Ishikawa (cell line): ENCODE results near the gene NGF.

Experiments used
- CREB1 ChIP-seq: IDR thresholded peaks from 2 replicates; pipeline ENCODE4 v1.6.1; 2012; ENCODE audit warnings: low read depth
- EGR1 ChIP-seq: IDR thresholded peaks from 2 replicates; pipeline ENCODE4 v1.6.1; 2012
- EP300 ChIP-seq: IDR thresholded peaks from 2 replicates; pipeline ENCODE4 v1.6.1; 2012; ENCODE audit warnings: borderline replicate concordance
- MAX ChIP-seq: IDR thresholded peaks from 2 replicates; pipeline ENCODE4 v1.6.1; 2012
- NFIC ChIP-seq: IDR thresholded peaks from 2 replicates; pipeline ENCODE4 v1.6.1; 2012
- REST ChIP-seq: IDR thresholded peaks from 2 replicates; pipeline ENCODE4 v1.6.1; 2012; ENCODE audit warnings: low read depth, mild to moderate bottlenecking
- TAF1 ChIP-seq: IDR thresholded peaks from 2 replicates; pipeline ENCODE4 v1.6.1; 2012; ENCODE audit warnings: low read depth, mild to moderate bottlenecking
- TCF12 ChIP-seq: IDR thresholded peaks from 2 replicates; pipeline ENCODE4 v1.6.1; 2012; ENCODE audit warnings: low read depth
- USF1 ChIP-seq: IDR thresholded peaks from 2 replicates; pipeline ENCODE4 v1.6.1; 2012

- TF ChIP-seq TAF1 (no peak), REST (no peak), CREB1 (no peak), MAX (no peak), TCF12 (no peak), EGR1 (no peak), USF1 (no peak), NFIC (no peak), EP300 (no peak)
These were observed 3.9 kb upstream of the NGF start for GRCh38 chr1:115341948-115342347.
